Keratinocyte (primary cell): Measurements from ENCODE around the gene SMG7. TPM values are rescaled to one million over a fixed set of nuclear protein-coding genes. Genes with fewer than 3 reads are reported as not detected.

ENCODE experiments used
- DNase-seq: peaks from one replicate; pipeline ENCODE4 v3.0.0-alpha.2; 2011; ENCODE audit warnings: low read depth, missing footprints, low spot score
- FAIRE-seq: peaks from 2 replicates; lab custom pipeline; 2011; peaks lifted over from hg19 to GRCh38; lab: Jason Lieb, UNC
- H2AFZ ChIP-seq: 2 replicates; pipeline ENCODE4 v1.6.0; 2012; ENCODE audit warnings: low read length, control low read depth, inconsistent platforms; ENCODE audit not compliant: control insufficient read depth
- H3K27ac ChIP-seq: 2 replicates; pipeline ENCODE4 v1.5.1; 2011; ENCODE audit warnings: low read length; ENCODE audit not compliant: control insufficient read depth, insufficient read depth
- H3K27me3 ChIP-seq: 3 replicates; pipeline ENCODE4 v1.6.0; 2011; ENCODE audit warnings: low read length; ENCODE audit not compliant: control insufficient read depth, insufficient read depth; ENCODE audit errors: extremely low read depth
- H3K36me3 ChIP-seq, 2 experiments: 2 replicates in 1 of 2; 3 replicates in 1 of 2; pipeline ENCODE4 v1.5.1; 2011; ENCODE audit warnings: low read length in 2 of 2, mild to moderate bottlenecking in 1 of 2; ENCODE audit not compliant: control insufficient read depth in 2 of 2, insufficient read depth in 2 of 2; ENCODE audit errors: extremely low read depth in 1 of 2
- H3K4me1 ChIP-seq: 3 replicates; pipeline ENCODE4 v1.5.1; 2011; ENCODE audit warnings: low read length; ENCODE audit not compliant: control insufficient read depth, insufficient read depth; ENCODE audit errors: extremely low read depth
- H3K4me2 ChIP-seq: 3 replicates; pipeline ENCODE4 v1.6.0; 2011; ENCODE audit warnings: low read depth, low read length; ENCODE audit not compliant: control insufficient read depth, insufficient read depth; ENCODE audit errors: extremely low read depth
- H3K4me3 ChIP-seq, 3 experiments: fragments of 200-600 bp in 1 of 3; sonication (generic) in 1 of 3; 2 replicates in 2 of 3; 3 replicates in 1 of 3; pipeline ENCODE4 v1.5.1; 2011 to 2016; ENCODE audit warnings: low read length in 3 of 3, mild to moderate bottlenecking in 3 of 3, control low read depth in 2 of 3, inconsistent platforms in 1 of 3, low read depth in 1 of 3, mixed read lengths in 1 of 3, mixed run types in 1 of 3, moderate library complexity in 1 of 3; ENCODE audit not compliant: control insufficient read depth in 2 of 3, insufficient read depth in 2 of 3; ENCODE audit errors: extremely low read depth in 1 of 3
- H3K79me2 ChIP-seq: 2 replicates; pipeline ENCODE4 v1.6.0; 2012; ENCODE audit warnings: low read length; ENCODE audit not compliant: control insufficient read depth, insufficient read depth
- H3K9ac ChIP-seq: 3 replicates; pipeline ENCODE4 v1.6.0; 2011; ENCODE audit warnings: low read length; ENCODE audit not compliant: control insufficient read depth, insufficient read depth; ENCODE audit errors: extremely low read depth
- H3K9me1 ChIP-seq: 3 replicates; pipeline ENCODE4 v1.6.0; 2011; ENCODE audit warnings: low read length; ENCODE audit not compliant: control insufficient read depth, insufficient read depth; ENCODE audit errors: extremely low read depth
- H3K9me3 ChIP-seq: 2 replicates; pipeline ENCODE4 v1.5.1; 2012; ENCODE audit warnings: low read depth, low read length; ENCODE audit not compliant: control insufficient read depth
- H4K20me1 ChIP-seq: 3 replicates; pipeline ENCODE4 v1.6.0; 2011; ENCODE audit warnings: low read length; ENCODE audit not compliant: control insufficient read depth, insufficient read depth; ENCODE audit errors: extremely low read depth
- EZH2 ChIP-seq: IDR thresholded peaks from one replicate; pipeline ENCODE4 v1.6.1; 2012; ENCODE audit warnings: inconsistent platforms, mild to moderate bottlenecking, low read length, moderate library complexity
- dilution Hi-C: fragments of 300-500 bp; cut with MboI; formaldehyde crosslinking; loops from one replicate; pipeline ENCODE4 v1.7.0; 2020; ENCODE audit warnings: low sequenced_read_pairs; ENCODE audit not compliant: extremely low pct_ligation_motif_present
- polyA plus RNA-seq, 5 experiments: library from polyadenylated mRNA; depleted of rRNA in 3 of 5; stranded (reverse) in 3 of 5; stranded (forward) in 1 of 5; unstranded in 1 of 5; fragments of >200 nt; gene quantifications; 1 replicate in 1 of 5; 2 replicates in 3 of 5; 3 replicates in 1 of 5; pipeline versions ENCODE4 v1.2.1 to v1.2.3, GENCODE V29; 2011 to 2012; ENCODE audit warnings: missing spikeins in 2 of 5, low read depth in 1 of 5, low replicate concordance in 1 of 5
- TF ChIP-seq, protein P1 (sequence below), 3 experiments: IDR thresholded peaks in 1 of 3; conservative IDR thresholded peaks in 1 of 3; optimal IDR thresholded peaks in 1 of 3; 2 replicates in 2 of 3; 3 replicates in 1 of 3; pipeline versions ENCODE3 to v1.5.1; 2011; ENCODE audit warnings: low read length in 3 of 3, mild to moderate bottlenecking in 3 of 3, moderate library complexity in 2 of 3, control low read depth in 1 of 3, inconsistent platforms in 1 of 3; ENCODE audit not compliant: insufficient read depth in 2 of 3; ENCODE audit errors: extremely low read depth in 1 of 3

The SMG7 gene
- polyA plus RNA-seq, 1 donor (not counting 4 experiments of a cell fraction or from before 2014, with no cell fraction given), result 38.2 TPM

DNA sequence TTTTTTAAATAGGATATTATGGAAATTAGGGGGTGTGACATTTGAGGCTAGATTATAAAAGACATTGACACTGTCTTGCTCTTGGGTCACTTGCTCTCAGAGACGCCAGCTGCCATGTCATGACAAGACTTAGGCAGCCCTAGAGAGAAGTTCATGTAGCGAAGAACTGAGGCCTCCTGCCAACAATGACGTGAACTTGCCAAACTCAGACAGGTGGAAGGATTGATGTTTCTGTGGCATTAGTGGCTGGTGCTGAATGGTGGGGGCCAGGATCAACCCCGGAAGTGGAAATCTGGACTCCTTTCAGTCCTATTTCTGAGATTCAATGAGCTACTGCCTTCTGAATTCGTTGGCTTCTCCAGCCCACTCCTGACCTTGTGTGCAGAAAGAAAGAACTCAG is 103.3 kb downstream of the SMG7 start:
- FAIRE-seq (no peak), DNase-seq (no peak)
- Histone ChIP-seq H3K27me3 (no peaks in the 10 kb centered on the region), H3K9ac (no peak overlapping the region), H3K9me1 (no peaks in the 10 kb centered on the region), H3K79me2 (no peaks in the 10 kb centered on the region), H3K4me2 (no peak overlapping the region), H3K9me3 (no peaks in the 10 kb centered on the region), H4K20me1 (no peaks in the 10 kb centered on the region), H3K36me3 (peaks cover 0 to 4% of the 10 kb centered on the region in 2 experiments), H3K27ac (no peak overlapping the region), H2AFZ (no peak overlapping the region), H3K4me3 (no peak overlapping the region), H3K4me1 (no peaks in the 10 kb centered on the region)
- dilution Hi-C loops, result no loop called here
- TF ChIP-seq, protein P1, sequence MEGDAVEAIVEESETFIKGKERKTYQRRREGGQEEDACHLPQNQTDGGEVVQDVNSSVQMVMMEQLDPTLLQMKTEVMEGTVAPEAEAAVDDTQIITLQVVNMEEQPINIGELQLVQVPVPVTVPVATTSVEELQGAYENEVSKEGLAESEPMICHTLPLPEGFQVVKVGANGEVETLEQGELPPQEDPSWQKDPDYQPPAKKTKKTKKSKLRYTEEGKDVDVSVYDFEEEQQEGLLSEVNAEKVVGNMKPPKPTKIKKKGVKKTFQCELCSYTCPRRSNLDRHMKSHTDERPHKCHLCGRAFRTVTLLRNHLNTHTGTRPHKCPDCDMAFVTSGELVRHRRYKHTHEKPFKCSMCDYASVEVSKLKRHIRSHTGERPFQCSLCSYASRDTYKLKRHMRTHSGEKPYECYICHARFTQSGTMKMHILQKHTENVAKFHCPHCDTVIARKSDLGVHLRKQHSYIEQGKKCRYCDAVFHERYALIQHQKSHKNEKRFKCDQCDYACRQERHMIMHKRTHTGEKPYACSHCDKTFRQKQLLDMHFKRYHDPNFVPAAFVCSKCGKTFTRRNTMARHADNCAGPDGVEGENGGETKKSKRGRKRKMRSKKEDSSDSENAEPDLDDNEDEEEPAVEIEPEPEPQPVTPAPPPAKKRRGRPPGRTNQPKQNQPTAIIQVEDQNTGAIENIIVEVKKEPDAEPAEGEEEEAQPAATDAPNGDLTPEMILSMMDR (optimal IDR thresholded peaks at IDR 0.05 in 1 of 3, IDR thresholded peaks at IDR 0.05 in 1 of 3, conservative IDR thresholded peaks at IDR 0.05 in 1 of 3; ENCODE audit: extremely low read depth in 1 of 3, insufficient read depth in 2 of 3, low read length in 3 of 3), result no peak
- TF ChIP-seq EZH2, result no peak

DNA sequence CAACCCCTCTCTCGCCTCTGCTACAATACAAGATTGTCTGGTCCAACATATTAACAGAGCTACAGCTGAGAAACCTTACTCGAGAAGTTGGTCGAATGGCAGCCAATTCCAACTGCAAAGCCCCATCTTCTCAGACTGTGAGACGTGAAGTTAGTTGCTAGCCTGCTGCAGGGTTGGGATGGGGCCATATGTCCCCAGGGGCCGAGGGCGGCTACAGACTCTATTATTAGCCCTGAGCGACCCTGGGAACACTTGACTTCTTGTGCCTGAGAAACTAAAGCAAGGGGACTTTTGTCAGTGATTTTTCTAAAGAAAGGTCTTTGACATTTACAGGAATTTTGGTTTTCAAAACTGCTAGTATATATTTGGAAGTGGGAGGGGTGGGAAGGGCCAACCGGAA is 104.2 kb downstream of the SMG7 start:
- Histone ChIP-seq H2AFZ (no peak overlapping the region), H3K27me3 (no peaks in the 10 kb centered on the region), H3K36me3 (peaks cover 0 to 4% of the 10 kb centered on the region in 2 experiments), H3K27ac (no peak overlapping the region), H3K4me2 (no peak overlapping the region), H3K9me3 (no peaks in the 10 kb centered on the region), H3K4me3 (no peak overlapping the region), H3K79me2 (no peaks in the 10 kb centered on the region), H3K9ac (no peak overlapping the region), H4K20me1 (no peaks in the 10 kb centered on the region), H3K4me1 (no peaks in the 10 kb centered on the region), H3K9me1 (no peaks in the 10 kb centered on the region)
- FAIRE-seq (no peak), DNase-seq (no peak)
- dilution Hi-C loops, result no loop called here
- no peak for TF ChIP-seq EZH2
- TF ChIP-seq, protein P1 (optimal IDR thresholded peaks at IDR 0.05 in 1 of 3, IDR thresholded peaks at IDR 0.05 in 1 of 3, conservative IDR thresholded peaks at IDR 0.05 in 1 of 3; ENCODE audit: extremely low read depth in 1 of 3, insufficient read depth in 2 of 3, low read length in 3 of 3), result no peak
